GM23248 (cell line): ENCODE measurements around the gene WNT1. TPM values are rescaled to one million over a fixed set of nuclear protein-coding genes. Genes with fewer than 3 reads are reported as not detected.

Experiments
- DNase-seq: peaks from one replicate; pipeline ENCODE4 v3.0.0-alpha.2; 2015
- H2AFZ ChIP-seq: fragments of 200-600 bp; sonication (generic); 2 replicates; pipeline ENCODE4 v1.6.1; 2016; ENCODE audit warnings: antibody characterized with exemption
- H3F3A ChIP-seq: fragments of 200-600 bp; sonication (generic); 2 replicates; pipeline ENCODE4 v1.6.1; 2016; ENCODE audit warnings: mild to moderate bottlenecking, antibody characterized with exemption, mixed run types; ENCODE audit not compliant: insufficient read depth
- H3K27ac ChIP-seq: fragments of 200-600 bp; sonication (generic); 2 replicates; pipeline ENCODE4 v1.5.1; 2016; ENCODE audit warnings: mild to moderate bottlenecking
- H3K27me3 ChIP-seq: fragments of 200-600 bp; sonication (generic); replicated peaks from 2 replicates; pipeline ENCODE4 v1.6.1; 2016; ENCODE audit warnings: mild to moderate bottlenecking; ENCODE audit not compliant: insufficient read depth
- H3K36me3 ChIP-seq: fragments of 200-600 bp; sonication (generic); 2 replicates; pipeline ENCODE4 v1.6.1; 2016; ENCODE audit warnings: low read depth, mild to moderate bottlenecking
- H3K4me1 ChIP-seq: fragments of 200-600 bp; sonication (generic); 2 replicates; pipeline ENCODE4 v1.6.1; 2016; ENCODE audit warnings: mild to moderate bottlenecking; ENCODE audit not compliant: insufficient read depth
- H3K4me2 ChIP-seq: fragments of 200-600 bp; sonication (generic); one replicate; pipeline ENCODE4 v1.6.1; 2016; ENCODE audit warnings: mild to moderate bottlenecking; ENCODE audit not compliant: unreplicated experiment
- H3K4me3 ChIP-seq: fragments of 200-600 bp; sonication (generic); 2 replicates; pipeline ENCODE4 v1.5.1; 2016; ENCODE audit warnings: mild to moderate bottlenecking
- H3K79me2 ChIP-seq: fragments of 200-600 bp; sonication (generic); 2 replicates; pipeline ENCODE4 v1.6.1; 2016; ENCODE audit warnings: mild to moderate bottlenecking; ENCODE audit not compliant: insufficient read depth
- H3K9ac ChIP-seq: fragments of 200-600 bp; sonication (generic); 2 replicates; pipeline ENCODE4 v1.6.1; 2016; ENCODE audit warnings: mild to moderate bottlenecking
- H3K9me2 ChIP-seq: fragments of 200-600 bp; sonication (generic); 2 replicates; pipeline ENCODE4 v1.6.1; 2016; ENCODE audit warnings: mixed run types, mild to moderate bottlenecking, moderate library complexity; ENCODE audit not compliant: insufficient read depth
- H3K9me3 ChIP-seq: fragments of 200-600 bp; sonication (generic); one replicate; pipeline ENCODE4 v1.6.1; 2017; ENCODE audit warnings: low read depth
- H4K20me1 ChIP-seq: fragments of 200-600 bp; sonication (generic); 2 replicates; pipeline ENCODE4 v1.6.0; 2016; ENCODE audit not compliant: insufficient read depth
- EZH2 ChIP-seq: fragments of 200-600 bp; sonication (generic); IDR thresholded peaks from 2 replicates; pipeline ENCODE4 v1.6.1; 2018; ENCODE audit warnings: antibody characterized with exemption, mild to moderate bottlenecking; ENCODE audit not compliant: insufficient read depth, poor library complexity, severe bottlenecking
- EZH2phosphoT487 ChIP-seq: fragments of 200-600 bp; sonication (generic); IDR thresholded peaks from 2 replicates; pipeline ENCODE4 v1.6.1; 2018; ENCODE audit warnings: antibody characterized with exemption, moderate library complexity, mild to moderate bottlenecking, low read depth; ENCODE audit not compliant: insufficient read depth
- WGBS, 2 experiments: methylation state at CpG; one replicate each; pipeline ENCODE4 v1.1.6; 2015 to 2017; ENCODE audit warnings: low lambda C conversion rate in 2 of 2, low coverage in 1 of 2; ENCODE audit errors: missing lambda C conversion rate in 2 of 2; 5-methylcytosine and 5-hydroxymethylcytosine counted together
- in situ Hi-C: fragments of 300-500 bp; cut with MboI; formaldehyde crosslinking; loops from 2 replicates; pipeline ENCODE4 v1.15.0; 2020
- polyA plus RNA-seq: library from polyadenylated mRNA; unstranded; fragments of >200 nt; fragmentation: Nextera tagmentation; extraction: Ambion mirVana; gene quantifications from 2 replicates; pipeline ENCODE4 v1.2.1, GENCODE V29; 2016
- total RNA-seq: library from RNA; depleted of rRNA; stranded (reverse); fragments of >200 nt; shearing (Covaris generic); gene quantifications from 2 replicates; pipeline ENCODE4 v1.2.3, GENCODE V29; 2014

WNT1 gene
- total and polyA plus RNA-seq, 2 experiments from 2014 or later = not detected

GRCh38 chr12:48938805-48939204 lies 39.3 kb upstream of the WNT1 start:
- no peak overlapping the region for H3K4me2 ChIP-seq
- peaks cover 10% of the 10 kb centered on the region; the same call in 1 of the 2 replicates for H3K36me3 ChIP-seq
- no peak overlapping the region for H3K4me3 ChIP-seq
- H3K79me2 ChIP-seq = peaks cover 77% of the 10 kb centered on the region
- no peak overlapping the region for H3K9ac ChIP-seq
- no peaks in the 10 kb centered on the region for H3K4me1 ChIP-seq
- H4K20me1 ChIP-seq = peaks cover 4% of the 10 kb centered on the region
- H3K27ac ChIP-seq = no peak overlapping the region
- H3K27me3 ChIP-seq = no peaks in the 10 kb centered on the region
- no peak overlapping the region for H2AFZ ChIP-seq
- in situ Hi-C loops = no loop called here
- 88 to 90% methylated on average over 7 of the region's 7 CpGs for WGBS, 2 experiments
- no peaks in the 10 kb centered on the region for H3K9me3 ChIP-seq
- H3K9me2 ChIP-seq = no peaks in the 10 kb centered on the region
- DNase-seq = no peak
- peaks cover 19% of the 10 kb centered on the region for H3F3A ChIP-seq
- TF ChIP-seq EZH2 (no peak), EZH2phosphoT487 (no peak)

GRCh38 chr12:48940181-48940580 lies 37.9 kb upstream of the WNT1 start:
- in situ Hi-C loops = no loop called here
- peaks cover 4% of the 10 kb centered on the region for H4K20me1 ChIP-seq
- peak overlapping the region; percentile 17; the same call in 1 of the 2 replicates for H3K27ac ChIP-seq
- no peaks in the 10 kb centered on the region for H3K4me1 ChIP-seq
- H3K36me3 ChIP-seq = peaks cover 10% of the 10 kb centered on the region; the same call in 1 of the 2 replicates
- H3K4me3 ChIP-seq = no peak overlapping the region
- H3K9me3 ChIP-seq = no peaks in the 10 kb centered on the region
- H3F3A ChIP-seq = peaks cover 19% of the 10 kb centered on the region
- H3K9me2 ChIP-seq = no peaks in the 10 kb centered on the region
- WGBS, 2 experiments = 75 to 82% methylated on average over 3 of the region's 3 CpGs
- H2AFZ ChIP-seq = no peak overlapping the region
- TF ChIP-seq EZH2phosphoT487 (no peak), EZH2 (no peak)
- DNase-seq = peak; percentile 63
- peak overlapping the region; percentile 34; the same call in 1 of the 2 replicates for H3K9ac ChIP-seq
- no peaks in the 10 kb centered on the region for H3K27me3 ChIP-seq
- H3K4me2 ChIP-seq = no peak overlapping the region
- H3K79me2 ChIP-seq = peaks cover 78% of the 10 kb centered on the region

- Histone ChIP-seq H3K4me3 (no peak overlapping the region), H3F3A (0 out of 2 replicates have a peak, but pooled peaks cover 5% of the 10 kb centered on the region), H3K27ac (no peak overlapping the region), H2AFZ (no peak overlapping the region), H3K4me1 (no peaks in the 10 kb centered on the region), H3K27me3 (no peaks in the 10 kb centered on the region), H3K9me2 (no peaks in the 10 kb centered on the region), H3K9ac (no peak overlapping the region), H3K4me2 (no peak overlapping the region), H3K79me2 (peaks cover 94% of the 10 kb centered on the region), H3K9me3 (no peaks in the 10 kb centered on the region), H4K20me1 (peaks cover 11% of the 10 kb centered on the region), H3K36me3 (peaks cover 10% of the 10 kb centered on the region; the same call in 1 of the 2 replicates)
- 59 to 64% methylated on average over 4 of the region's 4 CpGs for WGBS, 2 experiments
- no peak for DNase-seq
- TF ChIP-seq EZH2phosphoT487 (no peak), EZH2 (no peak)
- in situ Hi-C loops = no loop called here
Observed at GRCh38 chr12:48943221-48943620, 34.9 kb upstream of the WNT1 start.

GRCh38 chr12:48946205-48946604 lies 31.9 kb upstream of the WNT1 start:
- H3K9me2 ChIP-seq = no peaks in the 10 kb centered on the region
- H2AFZ ChIP-seq = no peak overlapping the region
- H3K79me2 ChIP-seq = peaks cover 100% of the 10 kb centered on the region
- no peak overlapping the region for H3K4me2 ChIP-seq
- no peaks in the 10 kb centered on the region for H3K4me1 ChIP-seq
- no peak overlapping the region for H3K27ac ChIP-seq
- no peak overlapping the region for H3K9ac ChIP-seq
- H4K20me1 ChIP-seq = peaks cover 11% of the 10 kb centered on the region
- H3K36me3 ChIP-seq = no peaks in the 10 kb centered on the region
- no peak for DNase-seq
- in situ Hi-C loops = no loop called here
- H3K4me3 ChIP-seq = no peak overlapping the region
- H3K9me3 ChIP-seq = no peaks in the 10 kb centered on the region
- TF ChIP-seq EZH2phosphoT487 = no peak
- TF ChIP-seq EZH2 = no peak
- H3K27me3 ChIP-seq = no peaks in the 10 kb centered on the region
- no peaks in the 10 kb centered on the region for H3F3A ChIP-seq

GRCh38 chr12:48946943-48947342 lies 31.2 kb upstream of the WNT1 start:
- Histone ChIP-seq H3K27ac (no peak overlapping the region), H3F3A (no peaks in the 10 kb centered on the region), H3K9me2 (no peaks in the 10 kb centered on the region), H3K36me3 (no peaks in the 10 kb centered on the region), H3K4me1 (no peaks in the 10 kb centered on the region), H3K4me2 (no peak overlapping the region), H3K27me3 (no peaks in the 10 kb centered on the region), H3K9ac (no peak overlapping the region), H3K4me3 (no peak overlapping the region), H3K9me3 (no peaks in the 10 kb centered on the region), H2AFZ (no peak overlapping the region), H4K20me1 (peaks cover 11% of the 10 kb centered on the region), H3K79me2 (peaks cover 100% of the 10 kb centered on the region)
- WGBS, 2 experiments = 88 to 93% methylated on average over 6 of the region's 6 CpGs
- in situ Hi-C loops = no loop called here
- DNase-seq = no peak
- TF ChIP-seq EZH2phosphoT487 = no peak
- TF ChIP-seq EZH2 = no peak
